ENCODE data around the gene CDSN.

Gene CDSN

GRCh38 chr6:31142361-31142761 lies 22.1 kb upstream of the CDSN start:
- in situ Hi-C loops (cut with HindIII; ENCODE audit: low pct_unique_long_range_greater_than_20kb, low sequenced_read_pairs) = no loop called here
- DNase-seq (ENCODE audit: low read depth in 1 of 2, low spot score in 1 of 2) = no peak
- no peak for TF ChIP-seq JUND (IDR thresholded peaks at IDR 0.05; ENCODE audit: low read depth)

- TF ChIP-seq JUND (IDR thresholded peaks at IDR 0.05; ENCODE audit: low read depth) = no peak
- in situ Hi-C loops (cut with HindIII; ENCODE audit: low pct_unique_long_range_greater_than_20kb, low sequenced_read_pairs) = no loop called here
- no peak for DNase-seq (ENCODE audit: low read depth in 1 of 2, low spot score in 1 of 2)
Measured at GRCh38 chr6:31140643-31141042, 20.4 kb upstream of the CDSN start.

GRCh38 chr6:31139599-31139998 lies 19.4 kb upstream of the CDSN start:
- in situ Hi-C loops (cut with HindIII; ENCODE audit: low pct_unique_long_range_greater_than_20kb, low sequenced_read_pairs) = no loop called here
- peak in 1 of 2 experiments; percentile 30 for DNase-seq (ENCODE audit: low read depth in 1 of 2, low spot score in 1 of 2)
- no peak for TF ChIP-seq JUND (IDR thresholded peaks at IDR 0.05; ENCODE audit: low read depth)

GRCh38 chr6:31138982-31139381 lies 18.7 kb upstream of the CDSN start, which contains the start of gene PSORS1C2:
PSORS1C2 (minus strand) TSS chr6:31139066; CDS start chr6:31139026, 40 bp downstream.
- TF ChIP-seq JUND (IDR thresholded peaks at IDR 0.05; ENCODE audit: low read depth) = no peak
- in situ Hi-C loops (cut with HindIII; ENCODE audit: low pct_unique_long_range_greater_than_20kb, low sequenced_read_pairs) = no loop called here
- peak in 1 of 2 experiments; percentile 49 for DNase-seq (ENCODE audit: low read depth in 1 of 2, low spot score in 1 of 2)

- no peak for TF ChIP-seq JUND (IDR thresholded peaks at IDR 0.05; ENCODE audit: low read depth)
- in situ Hi-C loops (cut with HindIII; ENCODE audit: low pct_unique_long_range_greater_than_20kb, low sequenced_read_pairs) = no loop called here
Measured at GRCh38 chr6:31135710-31136109, 15.5 kb upstream of the CDSN start.

GRCh38 chr6:31132806-31133205 lies 12.6 kb upstream of the CDSN start:
- in situ Hi-C loops (cut with HindIII; ENCODE audit: low pct_unique_long_range_greater_than_20kb, low sequenced_read_pairs) = no loop called here
- TF ChIP-seq JUND (IDR thresholded peaks at IDR 0.05; ENCODE audit: low read depth) = no peak

More at GRCh38 chr6:31135710-31136109, 15.5 kb upstream of the CDSN start:
- DNase-seq (ENCODE audit: low read depth in 1 of 2, low spot score in 1 of 2) = no peak

GRCh38 chr6:31131595-31131994 lies 11.3 kb upstream of the CDSN start:
- no peak for DNase-seq (ENCODE audit: low read depth in 1 of 2, low spot score in 1 of 2)
- no peak for TF ChIP-seq JUND (IDR thresholded peaks at IDR 0.05; ENCODE audit: low read depth)
- in situ Hi-C loops (cut with HindIII; ENCODE audit: low pct_unique_long_range_greater_than_20kb, low sequenced_read_pairs) = no loop called here

More at GRCh38 chr6:31132806-31133205, 12.6 kb upstream of the CDSN start:
- no peak for DNase-seq (ENCODE audit: low read depth in 1 of 2, low spot score in 1 of 2)

GRCh38 chr6:31130751-31131150 lies 10.5 kb upstream of the CDSN start:
- in situ Hi-C loops (cut with HindIII; ENCODE audit: low pct_unique_long_range_greater_than_20kb, low sequenced_read_pairs) = no loop called here
- no peak for TF ChIP-seq JUND (IDR thresholded peaks at IDR 0.05; ENCODE audit: low read depth)

GRCh38 chr6:31129130-31129529 lies 8.9 kb upstream of the CDSN start:
- in situ Hi-C loops (cut with HindIII; ENCODE audit: low pct_unique_long_range_greater_than_20kb, low sequenced_read_pairs) = no loop called here
- DNase-seq (ENCODE audit: low read depth in 1 of 2, low spot score in 1 of 2) = no peak
- no peak for TF ChIP-seq JUND (IDR thresholded peaks at IDR 0.05; ENCODE audit: low read depth)

More at GRCh38 chr6:31130751-31131150, 10.5 kb upstream of the CDSN start:
- DNase-seq (ENCODE audit: low read depth in 1 of 2, low spot score in 1 of 2) = no peak

- in situ Hi-C loops (cut with HindIII; ENCODE audit: low pct_unique_long_range_greater_than_20kb, low sequenced_read_pairs) = no loop called here
Measured at GRCh38 chr6:31128093-31128676, 7.9 kb upstream of the CDSN start.

GRCh38 chr6:31126396-31127175 lies 6.3 kb upstream of the CDSN start:
- no peak for TF ChIP-seq JUND (IDR thresholded peaks at IDR 0.05; ENCODE audit: low read depth)
- in situ Hi-C loops (cut with HindIII; ENCODE audit: low pct_unique_long_range_greater_than_20kb, low sequenced_read_pairs) = no loop called here
- DNase-seq (ENCODE audit: low read depth in 1 of 2, low spot score in 1 of 2) = no peak

More at GRCh38 chr6:31128093-31128676, 7.9 kb upstream of the CDSN start:
- TF ChIP-seq JUND (IDR thresholded peaks at IDR 0.05; ENCODE audit: low read depth) = no peak
- peak; percentile 66 to 77 for DNase-seq (ENCODE audit: low read depth in 1 of 2, low spot score in 1 of 2)

GRCh38 chr6:31125586-31126363 lies 5.5 kb upstream of the CDSN start:
- in situ Hi-C loops (cut with HindIII; ENCODE audit: low pct_unique_long_range_greater_than_20kb, low sequenced_read_pairs) = no loop called here
- no peak for DNase-seq (ENCODE audit: low read depth in 1 of 2, low spot score in 1 of 2)
- no peak for TF ChIP-seq JUND (IDR thresholded peaks at IDR 0.05; ENCODE audit: low read depth)
